HG03039 (cell line): ENCODE measurements around the gene SCO2.

ENCODE experiments used
- ATAC-seq: cut with Tn5 transposase; IDR thresholded peaks from one replicate; pipeline ENCODE4 v1.9.1; 2021; ENCODE audit warnings: mild to moderate bottlenecking, moderate library complexity; ENCODE audit not compliant: unreplicated experiment

The SCO2 gene

GRCh38 chr22:50532824-50533796 lies 7.7 kb upstream of the SCO2 start:
- ATAC-seq = no peak

GRCh38 chr22:50531962-50532674 lies 6.7 kb upstream of the SCO2 start:
- ATAC-seq = no peak

GRCh38 chr22:50531546-50531961 lies 6.2 kb upstream of the SCO2 start:
- ATAC-seq = no peak

GRCh38 chr22:50530877-50531545 lies 5.6 kb upstream of the SCO2 start:
- no peak for ATAC-seq

GRCh38 chr22:50530580-50530876 lies 5.1 kb upstream of the SCO2 start:
- no peak for ATAC-seq

GRCh38 chr22:50529897-50530579 lies 4.6 kb upstream of the SCO2 start, which contains the start of gene TYMP:
TYMP (minus strand) TSS chr22:50530012; CDS start chr22:50529709, 303 bp downstream.
- ATAC-seq = peak; percentile 19

- ATAC-seq = no peak
Measured at GRCh38 chr22:50529416-50529896, 4.1 kb upstream of the SCO2 start.

- no peak for ATAC-seq
Measured at GRCh38 chr22:50528682-50529415, 3.5 kb upstream of the SCO2 start.

GRCh38 chr22:50527921-50528681 lies 2.7 kb upstream of the SCO2 start:
- ATAC-seq = no peak

GRCh38 chr22:50526834-50527801 lies 1.7 kb upstream of the SCO2 start:
- ATAC-seq = no peak

GRCh38 chr22:50526108-50526833 lies 873 bp upstream of the SCO2 start:
- ATAC-seq = peak; percentile 24

GRCh38 chr22:50525858-50526107 lies 385 bp upstream of the SCO2 start:
- ATAC-seq = peak; percentile 18

- no peak for ATAC-seq
Measured at GRCh38 chr22:50524676-50525103, 708 bp downstream of the SCO2 start.

- no peak for ATAC-seq
Measured at GRCh38 chr22:50523806-50524675, 1.4 kb downstream of the SCO2 start.

- ATAC-seq = no peak
Measured at GRCh38 chr22:50523458-50523805, 2.0 kb downstream of the SCO2 start.

GRCh38 chr22:50522806-50523438 lies 2.5 kb downstream of the SCO2 start:
- no peak for ATAC-seq
